Measurements from ENCODE around the gene TTC21B.

GRCh38 chr2:165911231-165911630, 42.3 kb downstream of the TTC21B start:
- TF ChIP-seq CEBPB (IDR thresholded peaks at IDR 0.05) (no peak), FOXM1 (IDR thresholded peaks at IDR 0.05; ENCODE audit: borderline replicate concordance, low read depth) (no peak), TEAD4 (IDR thresholded peaks at IDR 0.05) (no peak), YY1 (IDR thresholded peaks at IDR 0.05; ENCODE audit: low read depth) (no peak), TCF12 (IDR thresholded peaks at IDR 0.05; ENCODE audit: low read depth) (no peak), RAD21 (IDR thresholded peaks at IDR 0.05; ENCODE audit: low read depth) (no peak)
